ENCODE data around the gene CACNG6.
"Not testable (repeated sequence)": the region's sequence is repeated elsewhere in the genome, so short reads cannot be mapped to it uniquely, and the experiment has no call there.

CACNG6 gene

GRCh38 chr19:54002495-54003315 lies 11.3 kb downstream of the CACNG6 start:
- DNase-seq (ENCODE audit: low spot score), result no peak

GRCh38 chr19:54009440-54009839 lies 18.0 kb downstream of the CACNG6 start:
- DNase-seq (ENCODE audit: low spot score), result no peak

DNA sequence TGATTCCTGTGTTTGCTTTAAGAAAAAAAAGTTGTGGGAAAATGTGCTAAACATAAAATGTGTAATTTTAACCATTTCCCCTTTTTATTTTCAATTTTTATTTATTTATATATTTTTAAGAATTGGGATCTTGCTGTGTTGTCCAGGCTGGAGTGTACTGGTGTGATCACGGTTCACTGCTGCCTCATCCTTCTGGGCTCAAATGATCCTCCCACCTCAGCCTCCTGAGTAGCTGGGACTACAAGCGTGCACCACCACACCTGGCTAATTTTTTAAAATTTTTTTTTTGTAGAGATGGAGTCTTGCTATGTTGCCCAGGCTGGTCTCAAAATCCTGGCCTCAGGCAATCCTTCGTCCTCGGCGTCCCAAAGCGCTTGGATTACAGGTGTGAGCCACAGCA lies 19.0 kb downstream of the CACNG6 start:
- DNase-seq (ENCODE audit: low spot score), result no peak

DNA sequence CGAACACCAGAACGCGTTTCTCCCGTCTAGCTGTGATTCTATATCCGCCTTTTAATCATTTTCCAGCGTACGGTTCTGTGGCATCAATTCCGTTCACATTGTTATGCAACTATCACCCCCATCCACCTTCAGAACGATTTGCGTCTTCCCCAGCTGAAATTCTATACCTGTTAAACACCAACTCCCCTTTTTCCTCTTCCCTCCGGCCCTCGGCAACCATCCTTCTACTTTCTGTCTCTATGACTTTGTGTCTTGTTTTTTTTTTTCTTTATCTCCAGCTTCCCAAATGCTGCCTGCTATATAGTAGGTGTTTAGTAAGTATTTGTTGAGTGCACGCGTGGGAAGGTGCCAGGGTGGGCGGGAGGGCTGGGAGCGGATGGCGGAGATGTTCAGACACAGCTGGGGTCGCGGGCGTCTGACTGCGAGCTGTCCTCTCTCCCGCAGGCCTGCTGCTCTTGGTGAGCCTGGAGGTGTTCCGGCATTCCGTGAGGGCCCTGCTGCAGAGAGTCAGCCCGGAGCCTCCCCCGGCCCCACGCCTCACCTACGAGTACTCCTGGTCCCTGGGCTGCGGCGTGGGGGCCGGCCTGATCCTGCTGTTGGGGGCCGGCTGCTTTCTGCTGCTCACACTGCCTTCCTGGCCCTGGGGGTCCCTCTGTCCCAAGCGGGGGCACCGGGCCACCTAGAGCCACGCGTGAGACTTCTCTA lies 20.2 kb downstream of the CACNG6 start:
- DNase-seq (ENCODE audit: low spot score), result no peak

DNA sequence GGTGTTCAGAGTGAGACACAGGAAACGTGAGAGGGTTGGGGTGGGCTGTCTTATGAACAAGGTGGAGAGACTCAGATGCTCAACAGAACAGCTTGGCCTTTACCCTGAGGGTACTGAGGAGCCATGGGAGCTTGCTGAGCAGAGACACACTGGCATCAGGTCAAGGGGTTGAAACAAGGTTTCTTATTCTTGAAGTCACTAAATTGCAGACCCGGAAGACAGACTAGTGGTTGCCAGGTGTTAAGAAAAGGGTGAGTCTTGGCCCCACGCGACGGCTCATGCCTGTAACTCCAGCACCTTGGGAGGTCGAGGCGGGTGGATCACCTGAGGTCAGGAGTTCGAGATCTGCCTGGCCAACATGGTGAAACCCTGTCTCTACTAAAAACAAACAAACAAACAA lies 22.4 kb downstream of the CACNG6 start:
- no peak for DNase-seq (ENCODE audit: low spot score)

DNA sequence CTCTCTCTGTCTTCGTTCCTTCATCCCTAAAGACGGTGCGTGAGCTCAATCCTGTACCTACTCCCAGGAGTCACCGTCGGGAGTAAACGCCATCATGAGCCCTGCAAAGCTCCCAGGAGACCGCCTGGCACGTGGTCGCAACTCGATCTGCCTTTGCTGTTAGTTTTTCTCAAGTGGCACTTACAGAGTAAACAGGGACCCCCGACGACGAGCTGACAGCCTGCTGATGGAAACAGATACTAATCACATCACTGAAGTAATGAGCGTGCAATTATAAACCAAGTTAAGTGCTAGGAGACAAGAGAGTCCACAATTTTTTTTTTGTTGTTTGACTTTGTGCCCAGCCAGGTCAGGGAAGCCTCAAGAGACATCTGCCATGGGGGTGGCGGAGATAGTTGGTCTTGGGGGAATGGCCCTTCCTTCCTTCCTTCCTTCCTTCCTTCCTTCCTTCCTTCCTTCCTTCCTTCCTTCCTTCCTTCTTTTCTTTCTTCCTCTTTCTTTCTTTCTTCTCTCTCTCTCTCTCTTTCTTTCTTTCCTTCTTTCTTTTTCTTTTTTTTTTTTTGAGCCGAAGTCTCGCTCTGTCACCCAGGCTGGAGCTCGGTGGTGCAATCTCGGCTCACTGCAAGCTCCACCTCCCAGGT lies 23.6 kb downstream of the CACNG6 start:
- no peak for DNase-seq (ENCODE audit: low spot score)

GRCh38 chr19:54017261-54017660 lies 25.8 kb downstream of the CACNG6 start:
- DNase-seq (ENCODE audit: low spot score), result no peak

GRCh38 chr19:54021363-54021762 lies 29.9 kb downstream of the CACNG6 start:
- no peak for DNase-seq (ENCODE audit: low spot score)

DNA sequence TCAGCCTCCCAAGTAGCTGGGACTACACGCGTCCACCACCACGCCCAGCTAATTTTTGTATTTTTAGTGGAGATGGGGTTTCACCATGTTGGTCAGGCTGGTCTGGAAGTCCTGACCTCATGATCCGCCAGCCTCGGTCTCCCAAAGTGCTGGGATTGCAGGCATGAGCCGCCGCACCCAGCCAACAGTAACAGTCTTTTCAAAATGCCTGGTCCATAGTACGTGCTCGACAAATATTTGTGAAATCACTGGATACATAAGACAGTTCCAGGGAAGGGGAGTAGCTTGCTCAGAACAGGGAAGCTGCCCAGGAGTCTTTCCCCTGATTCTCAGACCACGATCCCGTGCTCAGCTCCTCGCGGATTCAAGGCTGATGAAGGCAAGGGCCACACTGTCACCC lies 30.5 kb downstream of the CACNG6 start:
- DNase-seq (ENCODE audit: low spot score), result no peak

- DNase-seq (ENCODE audit: low spot score), result no peak
Measured at GRCh38 chr19:54023191-54023590, 31.8 kb downstream of the CACNG6 start.

DNA sequence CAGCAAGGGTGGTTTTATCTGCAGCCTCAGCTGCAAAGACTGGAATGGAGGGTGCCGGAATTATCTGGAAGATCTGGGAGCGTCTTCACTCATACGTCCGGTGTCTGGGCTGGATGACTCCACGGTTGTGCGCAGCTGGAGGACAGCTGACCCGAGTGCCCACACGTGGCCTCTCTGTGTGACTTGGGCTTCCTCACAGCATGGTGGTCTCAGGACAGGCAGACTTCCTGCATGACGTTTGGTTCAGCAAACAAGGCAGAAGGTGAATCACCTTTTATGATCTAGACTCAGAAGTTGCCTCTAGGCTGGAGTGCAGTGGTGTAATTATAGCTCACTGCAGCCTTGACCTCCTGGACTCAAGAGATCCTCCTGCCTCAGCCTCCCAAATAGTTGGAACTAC lies 33.2 kb downstream of the CACNG6 start:
- no peak for DNase-seq (ENCODE audit: low spot score)

GRCh38 chr19:54026656-54027055 lies 35.2 kb downstream of the CACNG6 start:
- DNase-seq (ENCODE audit: low spot score), result no peak

DNA sequence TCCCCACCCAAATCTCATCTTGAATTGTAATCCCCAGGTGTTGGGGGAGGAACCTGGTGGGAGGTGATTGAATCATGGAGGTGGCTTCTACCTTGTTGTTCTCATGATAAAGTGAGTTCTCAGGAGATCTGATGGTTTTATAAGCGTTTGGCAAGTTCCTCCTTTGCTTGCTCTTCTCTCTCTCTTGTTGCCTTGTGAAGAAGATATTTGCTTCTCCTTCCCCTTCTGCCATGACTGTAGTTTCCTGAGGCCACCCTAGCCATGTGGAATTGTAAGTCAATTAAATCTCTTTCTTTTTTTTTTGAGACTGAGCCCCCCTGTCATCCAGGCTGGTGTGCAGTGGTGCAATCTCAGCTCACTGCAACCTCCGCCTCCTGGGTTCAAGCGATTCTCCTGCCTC lies 37.9 kb downstream of the CACNG6 start:
- DNase-seq (ENCODE audit: low spot score), result no peak

DNA sequence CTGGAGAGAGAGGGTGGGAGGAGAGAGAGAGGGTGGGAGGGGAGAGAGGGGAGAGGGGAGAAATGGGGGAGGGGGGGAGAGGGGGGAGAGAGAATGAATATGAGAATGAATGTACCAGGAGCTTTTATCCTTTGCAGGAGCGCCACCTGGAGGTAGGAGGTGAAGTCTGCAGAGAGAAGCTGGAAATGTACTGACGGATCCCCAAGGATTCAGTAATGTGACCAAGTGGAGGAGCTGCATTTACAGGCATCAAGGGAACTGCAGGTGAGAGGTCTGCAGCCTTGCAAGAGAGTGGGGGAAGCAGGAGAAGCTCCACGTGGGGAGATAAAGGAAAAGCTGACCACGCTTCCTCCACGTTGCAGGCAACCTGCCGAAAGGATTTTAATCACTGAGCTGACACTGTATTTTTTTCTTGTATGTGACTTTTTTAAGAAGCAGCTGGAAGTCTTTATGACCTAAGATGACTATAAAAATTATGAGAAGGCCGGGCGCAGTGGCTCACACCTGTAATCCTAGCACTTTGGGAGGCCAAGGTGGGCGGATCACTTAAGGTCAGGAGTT lies 38.6 kb downstream of the CACNG6 start:
- DNase-seq (ENCODE audit: low spot score), result peak; percentile 70

DNA sequence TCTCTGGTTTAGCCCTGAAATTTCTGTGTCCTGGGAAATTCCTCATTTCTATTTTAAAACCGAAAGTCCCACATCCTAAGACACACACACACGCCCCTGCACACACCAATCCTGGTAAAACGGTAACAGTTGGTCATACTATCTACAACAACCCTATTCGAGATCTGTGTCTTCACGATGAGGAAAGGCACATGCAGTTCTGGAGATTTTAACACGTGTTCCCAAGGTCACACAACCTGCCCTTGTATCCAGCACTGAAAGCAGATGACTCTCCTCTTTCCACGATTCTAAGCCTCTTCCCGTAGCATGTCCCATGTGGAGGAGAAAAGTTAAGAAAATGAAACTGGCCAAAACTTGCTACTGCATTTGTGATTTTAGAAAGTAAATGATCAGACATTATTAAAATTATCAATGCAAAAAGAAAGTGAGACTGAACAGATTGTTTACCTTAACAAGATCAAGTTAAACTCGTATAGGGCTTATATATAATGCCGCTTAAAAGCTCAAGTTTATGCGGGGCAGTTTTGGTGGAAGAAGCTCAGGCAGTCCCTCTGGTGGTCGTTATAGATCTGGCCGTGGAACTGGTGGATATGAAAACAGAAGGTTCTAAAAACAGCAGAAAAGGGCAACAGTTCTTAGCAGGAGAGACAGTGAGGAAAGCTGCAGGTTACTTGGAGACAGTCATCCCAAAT lies 39.6 kb downstream of the CACNG6 start:
- peak; percentile 16 for DNase-seq (ENCODE audit: low spot score)

DNA sequence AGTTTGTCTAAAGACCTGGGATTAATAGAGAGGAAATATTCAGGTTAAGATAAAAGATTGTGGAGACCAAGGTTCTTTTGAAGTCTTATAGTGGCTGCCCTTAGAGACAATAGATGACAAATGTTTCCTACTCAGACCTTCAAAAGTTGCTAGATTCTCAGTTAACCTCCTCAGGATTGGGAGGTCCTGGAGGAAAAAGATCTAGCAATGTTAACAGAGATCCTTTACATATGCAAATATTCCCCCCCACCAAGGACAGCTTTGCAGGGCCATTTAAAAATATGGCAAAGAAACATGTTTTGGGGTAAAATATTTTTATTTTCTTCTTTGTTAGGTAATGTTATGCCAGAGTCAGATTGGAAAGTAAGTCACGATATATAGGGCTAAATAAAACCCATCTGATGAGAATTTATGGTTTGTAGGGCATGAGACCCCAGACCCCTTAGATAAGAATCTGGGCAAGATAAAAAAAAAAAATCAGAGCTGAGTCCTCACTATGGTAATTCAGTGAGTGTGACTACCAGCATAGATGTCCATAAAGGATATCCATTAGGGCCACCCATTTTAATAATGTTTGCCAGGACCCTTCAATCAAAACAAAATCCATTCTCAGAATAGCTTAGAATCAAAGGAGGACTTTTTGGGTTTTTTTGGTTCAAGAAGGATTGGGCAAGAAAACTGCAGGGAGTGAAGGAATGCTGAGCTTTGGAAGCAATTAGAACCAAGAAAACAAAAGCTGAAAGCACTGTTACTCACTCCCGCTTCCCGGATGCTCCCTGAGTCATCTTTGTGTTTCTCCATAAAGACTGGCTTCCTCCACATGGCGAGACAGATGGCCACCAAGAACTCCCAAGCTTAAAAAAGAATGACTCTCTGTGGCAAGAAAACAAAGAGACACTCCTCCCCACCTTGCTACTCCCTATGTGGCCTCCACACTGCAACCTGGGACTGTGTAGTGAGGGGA lies 44.1 kb downstream of the CACNG6 start:
- peak; percentile 40 for DNase-seq (ENCODE audit: low spot score)

DNA sequence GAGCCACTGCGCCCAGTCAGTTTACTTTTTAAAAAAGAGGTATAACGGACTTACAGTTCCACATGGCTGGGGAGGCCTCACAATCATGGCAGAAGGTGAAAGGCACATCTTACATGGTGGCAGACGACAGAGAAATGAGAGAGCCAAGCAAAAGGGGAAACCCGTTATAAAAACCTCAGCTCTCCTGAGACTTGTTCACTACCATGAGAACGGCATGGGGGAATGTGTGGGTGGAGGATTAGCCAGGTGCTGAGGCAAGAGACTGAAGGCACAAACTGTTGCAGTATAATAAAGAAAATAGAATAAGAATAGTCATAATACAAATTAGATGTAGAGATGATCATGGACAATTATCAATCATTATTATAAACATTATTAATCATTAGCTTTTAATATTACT lies 45.1 kb downstream of the CACNG6 start:
- DNase-seq (ENCODE audit: low spot score), result not testable (repeated sequence)

DNA sequence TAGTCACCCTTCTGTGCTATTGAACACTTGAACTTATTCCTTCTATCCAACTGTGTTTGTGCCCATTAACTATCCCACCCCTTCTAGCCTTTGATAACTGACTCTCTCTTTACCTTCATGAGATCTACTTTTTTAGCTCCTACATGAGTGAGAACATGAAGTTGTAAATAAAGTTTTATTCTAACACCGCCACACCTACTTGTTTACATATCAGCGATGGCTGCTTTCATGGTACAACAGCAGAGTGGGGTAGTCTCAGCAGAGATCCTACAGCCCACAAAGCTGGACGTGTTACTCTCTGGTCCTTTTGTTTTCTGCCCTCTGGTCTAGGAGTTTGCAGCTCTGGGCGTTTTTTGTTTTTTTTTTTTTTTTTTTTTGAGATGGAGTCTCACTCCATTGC lies 48.6 kb downstream of the CACNG6 start:
- no peak for DNase-seq (ENCODE audit: low spot score)

DNA sequence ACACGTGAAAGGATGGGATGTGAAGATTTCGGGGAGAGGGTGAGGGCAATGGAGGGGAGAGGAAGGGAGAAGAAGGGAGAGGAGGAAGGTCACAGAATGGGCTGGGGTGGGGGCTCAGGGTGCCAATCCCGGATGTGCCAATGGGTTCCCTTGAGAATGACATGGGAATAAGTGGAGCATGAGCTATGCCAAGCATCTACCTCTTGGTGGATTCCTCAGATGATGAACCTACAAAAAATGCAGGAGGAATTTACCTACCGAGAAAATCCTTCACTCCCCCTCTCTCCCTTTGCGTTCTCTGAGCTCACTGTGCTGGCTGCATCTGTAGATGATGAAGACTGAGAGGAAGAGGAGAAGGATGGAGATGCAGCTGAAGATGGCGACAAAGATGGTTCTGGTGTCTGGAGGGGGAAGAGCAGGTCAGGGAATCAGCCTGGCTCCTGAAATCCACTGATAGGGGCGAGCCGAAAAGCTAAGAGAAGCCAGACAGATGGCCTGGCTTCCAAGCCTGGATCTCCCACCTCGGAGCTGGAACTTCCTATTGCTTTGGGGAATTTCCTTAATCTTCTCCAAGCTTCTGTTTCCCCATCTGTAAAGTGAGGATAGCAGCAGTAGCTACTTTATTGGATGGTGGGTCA lies 50.7 kb downstream of the CACNG6 start:
- no peak for DNase-seq (ENCODE audit: low spot score)

- no peak for DNase-seq (ENCODE audit: low spot score)
Measured at GRCh38 chr19:54042989-54043388, 51.6 kb downstream of the CACNG6 start.

GRCh38 chr19:54045771-54046170 lies 54.3 kb downstream of the CACNG6 start:
- DNase-seq (ENCODE audit: low spot score), result no peak
